H1 (cell line): ENCODE data around the gene MAOB. TPM values are rescaled to one million over a fixed set of nuclear protein-coding genes. Genes with fewer than 3 reads are reported as not detected.

Source experiments
- CTCF ChIA-PET: fragments of 300-600 bp; sonication (Branson Sonifier 250); formaldehyde crosslinking; loops from one replicate; lab custom pipeline; 2021; ENCODE audit not compliant: partially characterized antibody; lab: Charles Lee
- POLR2A ChIA-PET: fragments of 300-600 bp; sonication (Branson Sonifier 250); formaldehyde crosslinking; loops from one replicate; lab custom pipeline; 2021; ENCODE audit warnings: inconsistent platforms; ENCODE audit not compliant: partially characterized antibody; lab: Charles Lee
- DNase-seq, 2 experiments: peaks; one replicate each; pipeline versions ENCODE4 v3.0.0 to v3.0.0-alpha.2; 2010 to 2022; ENCODE audit warnings: low spot score in 2 of 2, low read depth in 1 of 2, mixed read lengths in 1 of 2
- FAIRE-seq: peaks from 2 replicates; lab custom pipeline; 2011; peaks lifted over from hg19 to GRCh38; lab: Jason Lieb, UNC
- H2AFZ ChIP-seq: 2 replicates; pipeline ENCODE4 v1.8.1; 2012; ENCODE audit warnings: low read length, inconsistent platforms
- H2AK5ac ChIP-seq: 2 replicates; pipeline ENCODE4 v1.6.1; 2013; ENCODE audit warnings: low read depth, low read length
- H2BK120ac ChIP-seq: replicated peaks from 2 replicates; pipeline ENCODE3; 2013; ENCODE audit warnings: low read depth, low read length, inconsistent platforms
- H2BK12ac ChIP-seq: 2 replicates; pipeline ENCODE4 v1.6.1; 2013; ENCODE audit warnings: low read depth, low read length
- H2BK15ac ChIP-seq: 2 replicates; pipeline ENCODE4 v1.6.1; 2013; ENCODE audit warnings: low read length
- H2BK20ac ChIP-seq: 2 replicates; pipeline ENCODE4 v1.6.1; 2013; ENCODE audit warnings: low read length
- H2BK5ac ChIP-seq: 2 replicates; pipeline ENCODE4 v1.6.1; 2013; ENCODE audit warnings: low read depth, low read length
- H3K14ac ChIP-seq: 2 replicates; pipeline ENCODE4 v1.6.1; 2013; ENCODE audit warnings: inconsistent platforms; ENCODE audit not compliant: insufficient read length
- H3K18ac ChIP-seq: 2 replicates; pipeline ENCODE4 v1.6.1; 2013; ENCODE audit warnings: low read length; ENCODE audit errors: extremely low read depth
- H3K23ac ChIP-seq: 2 replicates; pipeline ENCODE4 v1.6.1; 2013; ENCODE audit warnings: inconsistent platforms; ENCODE audit not compliant: insufficient read length
- H3K23me2 ChIP-seq: 2 replicates; pipeline ENCODE4 v1.6.1; 2013; ENCODE audit warnings: low read depth, low read length
- H3K27ac ChIP-seq: 2 replicates; pipeline ENCODE4 v1.6.1; 2011; ENCODE audit warnings: low read depth, low read length, inconsistent platforms
- H3K27me3 ChIP-seq, 4 experiments: replicated peaks in 1 of 4; 1 replicate in 1 of 4; 2 replicates in 3 of 4; pipeline versions ENCODE4 v1.6.1 to v1.8.1; 2011 to 2013; ENCODE audit warnings: low read length in 3 of 4, mild to moderate bottlenecking in 3 of 4, inconsistent platforms in 2 of 4, mixed read lengths in 2 of 4, moderate library complexity in 1 of 4; ENCODE audit not compliant: control insufficient read depth in 3 of 4, insufficient read depth in 3 of 4; ENCODE audit errors: extremely low read depth in 1 of 4
- H3K36me3 ChIP-seq, 4 experiments: 2 replicates each; pipeline versions ENCODE4 v1.6.1 to v1.8.1; 2011 to 2013; ENCODE audit warnings: mild to moderate bottlenecking in 4 of 4, low read length in 3 of 4, moderate library complexity in 2 of 4, control low read depth in 1 of 4, inconsistent platforms in 1 of 4; ENCODE audit not compliant: insufficient read depth in 4 of 4, control insufficient read depth in 2 of 4
- H3K4ac ChIP-seq: replicated peaks from 2 replicates; pipeline ENCODE3; 2013; ENCODE audit warnings: low read length, low read depth, mixed read lengths, inconsistent platforms; ENCODE audit not compliant: insufficient read length
- H3K4me1 ChIP-seq, 4 experiments: replicated peaks in 1 of 4; 1 replicate in 1 of 4; 2 replicates in 3 of 4; pipeline versions ENCODE4 v1.6.1 to v1.8.1; 2011 to 2013; ENCODE audit warnings: low read length in 3 of 4, inconsistent platforms in 2 of 4, mixed read lengths in 1 of 4; ENCODE audit not compliant: insufficient read depth in 4 of 4, control insufficient read depth in 3 of 4
- H3K4me2 ChIP-seq, 2 experiments: 2 replicates each; pipeline versions ENCODE4 v1.6.1 to v1.8.1; 2011 to 2013; ENCODE audit warnings: low read depth in 2 of 2, low read length in 2 of 2, control low read depth in 1 of 2, inconsistent platforms in 1 of 2, mild to moderate bottlenecking in 1 of 2; ENCODE audit not compliant: insufficient read depth in 1 of 2
- H3K4me3 ChIP-seq, 4 experiments: fragments of 200-600, 300-600 bp in 1 of 4; sonication (generic), shearing (Covaris generic), sonication (Bioruptor Twin) in 1 of 4; 2 replicates each; pipeline versions ENCODE4 v1.5.1 to v1.8.1; 2011 to 2016; ENCODE audit warnings: low read length in 4 of 4, low read depth in 3 of 4, control low read depth in 2 of 4, inconsistent platforms in 2 of 4, mild to moderate bottlenecking in 2 of 4, mixed read lengths in 1 of 4, moderate library complexity in 1 of 4; ENCODE audit not compliant: insufficient read depth in 2 of 4; ENCODE audit errors: extremely low read depth in 1 of 4
- H3K56ac ChIP-seq: replicated peaks from 2 replicates; pipeline ENCODE3; 2013; ENCODE audit warnings: low read depth, mild to moderate bottlenecking, mixed read lengths, low read length, inconsistent platforms; ENCODE audit not compliant: insufficient read length
- H3K79me1 ChIP-seq: 2 replicates; pipeline ENCODE4 v1.6.1; 2013; ENCODE audit warnings: low read depth, low read length, control low read depth
- H3K79me2 ChIP-seq, 2 experiments: 2 replicates each; pipeline versions ENCODE4 v1.6.1 to v1.8.1; 2012 to 2013; ENCODE audit warnings: low read length in 2 of 2, mild to moderate bottlenecking in 2 of 2, inconsistent platforms in 1 of 2; ENCODE audit not compliant: insufficient read depth in 2 of 2, control insufficient read depth in 1 of 2
- H3K9ac ChIP-seq, 4 experiments: replicated peaks in 1 of 4; 1 replicate in 1 of 4; 2 replicates in 3 of 4; pipeline versions ENCODE4 v1.6.1 to v1.8.1; 2011 to 2013; ENCODE audit warnings: low read depth in 3 of 4, low read length in 3 of 4, control low read depth in 2 of 4, mild to moderate bottlenecking in 2 of 4, moderate library complexity in 2 of 4, inconsistent platforms in 1 of 4; ENCODE audit errors: extremely low read depth in 1 of 4
- H3K9me3 ChIP-seq, 2 experiments: 2 replicates each; pipeline versions ENCODE4 v1.6.1 to v1.8.1; 2012 to 2013; ENCODE audit warnings: mild to moderate bottlenecking in 2 of 2, moderate library complexity in 2 of 2, control low read depth in 1 of 2, inconsistent platforms in 1 of 2, low read depth in 1 of 2, low read length in 1 of 2, mixed read lengths in 1 of 2; ENCODE audit not compliant: insufficient read depth in 2 of 2
- H4K20me1 ChIP-seq, 2 experiments: replicated peaks in 1 of 2; 2 replicates each; pipeline versions ENCODE3 to v1.8.1; 2011 to 2013; ENCODE audit warnings: inconsistent platforms in 2 of 2, low read length in 2 of 2, mild to moderate bottlenecking in 1 of 2; ENCODE audit not compliant: insufficient read depth in 2 of 2, control insufficient read depth in 1 of 2
- H4K5ac ChIP-seq: 2 replicates; pipeline ENCODE4 v1.6.1; 2013; ENCODE audit warnings: low read length, low read depth, mixed read lengths, inconsistent platforms; ENCODE audit not compliant: insufficient read length
- H4K8ac ChIP-seq: 2 replicates; pipeline ENCODE4 v1.8.0; 2013; ENCODE audit warnings: mild to moderate bottlenecking, moderate library complexity, low read length, inconsistent platforms; ENCODE audit not compliant: insufficient read depth; ENCODE audit errors: extremely low read depth
- H4K91ac ChIP-seq: replicated peaks from 2 replicates; pipeline ENCODE3; 2013; ENCODE audit warnings: low read length, mixed read lengths, inconsistent platforms; ENCODE audit not compliant: insufficient read length
- ATF3 ChIP-seq: IDR thresholded peaks from 2 replicates; pipeline ENCODE4 v1.6.1; 2011; ENCODE audit warnings: low read depth, mild to moderate bottlenecking, low read length; ENCODE audit not compliant: insufficient read depth
- E2F6 ChIP-seq: IDR thresholded peaks from 2 replicates; pipeline ENCODE4 v1.6.1; 2012; ENCODE audit warnings: inconsistent platforms
- JUND ChIP-seq: IDR thresholded peaks from 2 replicates; pipeline ENCODE4 v1.6.1; 2011; ENCODE audit warnings: mild to moderate bottlenecking, improper control_type of control experiment, low read length
- KDM4A ChIP-seq: IDR thresholded peaks from one replicate; pipeline ENCODE4 v1.7.1; 2012; ENCODE audit warnings: low read depth, mild to moderate bottlenecking, moderate library complexity, low read length, inconsistent platforms; ENCODE audit not compliant: severe bottlenecking
- NANOG ChIP-seq: IDR thresholded peaks from 2 replicates; pipeline ENCODE4 v1.6.1; 2011; ENCODE audit warnings: low read length, low read depth, mild to moderate bottlenecking, inconsistent platforms; ENCODE audit not compliant: insufficient read depth, poor library complexity, severe bottlenecking
- RAD21 ChIP-seq, 2 experiments: IDR thresholded peaks in 1 of 2; conservative IDR thresholded peaks in 1 of 2; 2 replicates each; pipeline ENCODE4 v1.6.1; 2011; ENCODE audit warnings: low read depth in 2 of 2, low read length in 2 of 2, improper control_type of control experiment in 1 of 2, inconsistent platforms in 1 of 2, mild to moderate bottlenecking in 1 of 2, moderate library complexity in 1 of 2
- RNF2 ChIP-seq: fragments of 200-900, 300-1000 bp; sonication (generic); IDR thresholded peaks from 2 replicates; pipeline ENCODE4 v1.7.1; 2016; ENCODE audit warnings: borderline replicate concordance, low read depth, mild to moderate bottlenecking, antibody characterized with exemption, low read length; ENCODE audit not compliant: poor library complexity, severe bottlenecking; ENCODE audit errors: missing control alignments
- SIN3A ChIP-seq, 2 experiments: IDR thresholded peaks in 1 of 2; conservative IDR thresholded peaks in 1 of 2; 2 replicates each; pipeline ENCODE4 v1.6.1; 2011 to 2012; ENCODE audit warnings: low read length in 2 of 2, improper control_type of control experiment in 1 of 2, low read depth in 1 of 2, mild to moderate bottlenecking in 1 of 2
- SUZ12 ChIP-seq: fragments of 200-600 bp; sonication (generic); IDR thresholded peaks from 2 replicates; pipeline ENCODE4 v1.6.1; 2012; ENCODE audit warnings: mild to moderate bottlenecking, inconsistent platforms, low read length, moderate library complexity, mixed read lengths
- USF2 ChIP-seq: IDR thresholded peaks from 2 replicates; pipeline ENCODE4 v1.6.1; 2011; ENCODE audit warnings: low read length, improper control_type of control experiment
- WGBS, 2 experiments: shearing (Covaris generic) in 1 of 2; methylation state at CpG; one replicate each; pipeline versions ENCODE4 v1.1.6 to v1.1.7; 2013 to 2015; ENCODE audit warnings: low lambda C conversion rate in 2 of 2, mixed read lengths in 2 of 2, inconsistent platforms in 1 of 2, low coverage in 1 of 2, missing lambda C conversion rate in 1 of 2; ENCODE audit not compliant: insufficient replicate concordance in 2 of 2, insufficient coverage in 1 of 2, insufficient read length in 1 of 2; ENCODE audit errors: extremely low coverage in 1 of 2, missing lambda C conversion rate in 1 of 2; 5-methylcytosine and 5-hydroxymethylcytosine counted together
- polyA plus RNA-seq, 7 experiments: library from polyadenylated mRNA; depleted of rRNA in 3 of 7; stranded (reverse) in 5 of 7; unstranded in 2 of 7; fragments of >200 nt in 5 of 7; fragments of 200-250 nt in 2 of 7; gene quantifications; 1 replicate in 5 of 7; 2 replicates in 1 of 7; 4 replicates in 1 of 7; pipeline versions ENCODE4 v1.2.1 to v1.2.3, GENCODE V29; 2011 to 2013; ENCODE audit warnings: missing spikeins in 2 of 7, mixed read lengths in 2 of 7
- total RNA-seq: library from RNA; stranded (reverse); fragmentation: NEBNext Ultra II Directional; extraction: Animal tissue kit (Norgen Biotek cat#: 25700); gene quantifications from 2 replicates; pipeline ENCODE4 v1.2.1, GENCODE V29; 2021

Gene MAOB
- total and polyA plus RNA-seq, 2 of the 8 experiments (the other 6 are each of a cell fraction or from before 2014, with no cell fraction given): 0.73 to 1.1 TPM

GRCh38 chrX:43876680-43877079 is 5.6 kb downstream of the MAOB start:
- Histone ChIP-seq H3K4me1 (peaks cover 0 to 1% (median 0%) of the 10 kb centered on the region in 4 experiments; a peak in 3 of 7 replicates), H3K14ac (no peak overlapping the region), H3K23ac (no peak overlapping the region), H3K4me2 (no peak overlapping the region), H3K27ac (no peak overlapping the region), H2BK5ac (no peak overlapping the region), H2BK12ac (no peak overlapping the region), H4K5ac (no peak overlapping the region), H3K23me2 (0 out of 2 replicates have a peak, but pooled peaks cover under 1% of the 10 kb centered on the region), H2AK5ac (no peak overlapping the region), H4K8ac (no peak overlapping the region), H4K91ac (no peak overlapping the region), H3K79me1 (no peaks in the 10 kb centered on the region), H3K56ac (no peak overlapping the region), H3K18ac (no peak overlapping the region), H3K79me2 (no peaks in the 10 kb centered on the region), H3K4ac (no peak overlapping the region), H3K9ac (no peak overlapping the region), H3K9me3 (no peaks in the 10 kb centered on the region), H2BK15ac (no peak overlapping the region), H3K4me3 (no peak overlapping the region), H2AFZ (no peak overlapping the region), H2BK120ac (no peak overlapping the region), H2BK20ac (no peak overlapping the region), H3K27me3 (peaks cover 0 to 4% (median under 1%) of the 10 kb centered on the region in 4 experiments; a peak in 3 of 7 replicates), H3K36me3 (no peaks in the 10 kb centered on the region), H4K20me1 (no peaks in the 10 kb centered on the region)
- ChIA-PET CTCF (no interaction called here), POLR2A (no interaction called here)
- DNase-seq (no peak), FAIRE-seq (no peak)
- WGBS, 2 experiments: 96% methylated on average over 3 of the region's 3 CpGs; no CpG with 5 or more reads in 1 of the 2 experiments
- no peak for TF ChIP-seq NANOG
- no peak for TF ChIP-seq JUND
- no peak for TF ChIP-seq SUZ12
- no peak for TF ChIP-seq RAD21 (IDR thresholded peaks at IDR 0.05 in 1 of 2, conservative IDR thresholded peaks at IDR 0.05 in 1 of 2; ENCODE audit: low read depth in 2 of 2, low read length in 2 of 2)
- TF ChIP-seq USF2: no peak
- no peak for TF ChIP-seq E2F6
- no peak for TF ChIP-seq KDM4A
- TF ChIP-seq RNF2: no peak
- TF ChIP-seq ATF3: no peak
- no peak for TF ChIP-seq SIN3A (conservative IDR thresholded peaks at IDR 0.05 in 1 of 2, IDR thresholded peaks at IDR 0.05 in 1 of 2; ENCODE audit: low read depth in 1 of 2, low read length in 2 of 2)
